K562 (cell line): Measurements from ENCODE around the gene MATCAP1. TPM values are rescaled to one million over a fixed set of nuclear protein-coding genes. Genes with fewer than 3 reads are reported as not detected.

Experiments used
- ATF7 ChIP-seq: fragments of 450-650 bp; IDR thresholded peaks from 2 replicates; pipeline ENCODE4 v1.7.1; 2014; ENCODE audit warnings: mild to moderate bottlenecking, moderate library complexity
- CC2D1A ChIP-seq: fragments of 450-650 bp; IDR thresholded peaks from 2 replicates; pipeline ENCODE4 v1.6.1; 2017; ENCODE audit warnings: mild to moderate bottlenecking
- CHD2 ChIP-seq: IDR thresholded peaks from 2 replicates; pipeline ENCODE4 v1.6.1; 2011; ENCODE audit warnings: low read depth, low read length
- CREB1 ChIP-seq, 2 experiments: sonication (generic) in 1 of 2; formaldehyde crosslinking in 1 of 2; IDR thresholded peaks; 2 replicates each; pipeline versions ENCODE4 v1.6.1 to v1.8.0; 2012 to 2022; ENCODE audit warnings: inconsistent platforms in 1 of 2, mild to moderate bottlenecking in 1 of 2, missing genetic modification reagents in 1 of 2, moderate library complexity in 1 of 2
- DIDO1 ChIP-seq: fragments of 450-650 bp; IDR thresholded peaks from 2 replicates; pipeline ENCODE4 v1.6.1; 2016; ENCODE audit warnings: low read depth, missing biosample characterization, missing genetic modification characterization
- E2F3 ChIP-seq: fragments of 250-450 bp; sonication (Bioruptor Pico); IDR thresholded peaks from 2 replicates; pipeline ENCODE4 v1.4.0; 2020; ENCODE audit warnings: mild to moderate bottlenecking
- EP300 ChIP-seq: IDR thresholded peaks from 2 replicates; pipeline ENCODE4 v1.6.1; 2012; ENCODE audit warnings: low read length, improper control_type of control experiment
- FUS ChIP-seq: fragments of 200-400 bp; formaldehyde crosslinking; optimal IDR thresholded peaks from 2 replicates; pipeline ENCODE3; 2017; ENCODE audit warnings: low read depth, low read length
- GABPB1 ChIP-seq: sonication (generic); formaldehyde crosslinking; IDR thresholded peaks from 2 replicates; pipeline ENCODE4 v1.8.0; 2022; ENCODE audit warnings: mild to moderate bottlenecking, missing genetic modification reagents
- GTF2E2 ChIP-seq: fragments of 200-800 bp; sonication (Bioruptor generic); IDR thresholded peaks from 2 replicates; pipeline ENCODE4 v1.6.1; 2016; ENCODE audit warnings: missing genetic modification characterization, missing compliant biosample characterization
- KAT7 ChIP-seq: sonication (generic); formaldehyde crosslinking; IDR thresholded peaks from 2 replicates; pipeline ENCODE4 v1.8.0; 2022; ENCODE audit warnings: missing genetic modification reagents, mild to moderate bottlenecking, borderline replicate concordance
- KLF16 ChIP-seq: IDR thresholded peaks from 2 replicates; pipeline ENCODE4 v1.6.1; 2016; ENCODE audit warnings: antibody characterized with exemption
- PHF8 ChIP-seq: fragments of 200-600 bp; sonication (generic); IDR thresholded peaks from 2 replicates; pipeline ENCODE4 v1.6.1; 2012; ENCODE audit warnings: mixed run types, mild to moderate bottlenecking, inconsistent platforms, low read length, moderate library complexity, borderline replicate concordance
- PYGO2 ChIP-seq: fragments of 450-650 bp; IDR thresholded peaks from 2 replicates; pipeline ENCODE4 v1.6.1; 2016; ENCODE audit warnings: mild to moderate bottlenecking, missing genetic modification characterization, moderate library complexity, missing compliant biosample characterization
- RBM14 ChIP-seq: fragments of 200-400 bp; formaldehyde crosslinking; IDR thresholded peaks from 2 replicates; pipeline ENCODE4 v1.6.1; 2018; ENCODE audit warnings: low read depth, mild to moderate bottlenecking, low read length, moderate library complexity, borderline replicate concordance; ENCODE audit not compliant: insufficient read depth
- RCOR1 ChIP-seq, 2 experiments: IDR thresholded peaks; 2 replicates each; pipeline ENCODE4 v1.6.1; 2012; ENCODE audit warnings: low read depth in 2 of 2, low read length in 2 of 2, borderline replicate concordance in 1 of 2, improper control_type of control experiment in 1 of 2
- RNF2 ChIP-seq: sonication (generic); IDR thresholded peaks from 2 replicates; pipeline ENCODE4 v1.6.1; 2016
- SMARCA4 ChIP-seq: fragments of 450-650 bp; IDR thresholded peaks from 2 replicates; pipeline ENCODE4 v1.6.1; 2016
- STAG1 ChIP-seq: sonication (generic); formaldehyde crosslinking; IDR thresholded peaks from 2 replicates; pipeline ENCODE4 v1.5.0; 2020; ENCODE audit warnings: missing genetic modification reagents, borderline replicate concordance
- ZNF311 ChIP-seq: fragments of 250-450 bp; sonication (Bioruptor Pico); IDR thresholded peaks from 2 replicates; pipeline ENCODE4 v1.4.0; 2020; ENCODE audit warnings: mild to moderate bottlenecking, moderate library complexity
- polyA plus RNA-seq, 8 experiments: library from polyadenylated mRNA; depleted of rRNA in 4 of 8; stranded (reverse) in 5 of 8; unstranded in 3 of 8; fragments of >200 nt; fragmentation: Nextera tagmentation in 2 of 8; fragmentation: Illumina TruSeq in 1 of 8; extraction: Ambion mirVana in 2 of 8; extraction: Trizol in 1 of 8; gene quantifications; 2 replicates each; pipeline versions ENCODE4 v1.2.1 to v1.2.3, GENCODE V29; 2011 to 2014; ENCODE audit warnings: inconsistent platforms in 1 of 8, missing spikeins in 1 of 8
- total RNA-seq, 7 experiments: library from RNA; depleted of rRNA in 6 of 7; stranded (reverse); fragments of >200 nt in 6 of 7; fragmentation: Illumina TruSeq in 2 of 7; extraction: Trizol in 2 of 7; gene quantifications; 2 replicates each; pipeline versions ENCODE4 v1.2.1 to v1.2.3, GENCODE V29; 2011 to 2021; ENCODE audit warnings: low replicate concordance in 1 of 7
- TF ChIP-seq, protein P1 (sequence below): fragments of 250-450 bp; sonication (Bioruptor Pico); IDR thresholded peaks from 2 replicates; pipeline ENCODE4 v1.4.0; 2020
- TF ChIP-seq, protein P2 (sequence below): fragments of 450-650 bp; formaldehyde crosslinking; IDR thresholded peaks from 2 replicates; pipeline ENCODE4 v1.4.0; 2020; ENCODE audit warnings: mild to moderate bottlenecking, moderate library complexity
- TF ChIP-seq, protein P3 (sequence below): fragments of 450-650 bp; IDR thresholded peaks from 2 replicates; pipeline ENCODE4 v1.6.1; 2016; ENCODE audit warnings: mild to moderate bottlenecking
- TF ChIP-seq, protein P4 (sequence below): fragments of 450-650 bp; IDR thresholded peaks from 2 replicates; pipeline ENCODE4 v1.6.1; 2016; ENCODE audit warnings: missing biosample characterization, missing genetic modification characterization

The MATCAP1 gene
- total and polyA plus RNA-seq, 9 of the 15 experiments (the other 6 are each of a cell fraction or from before 2014, with no cell fraction given), result 3.4 to 20.5 (median 10.3) TPM

DNA sequence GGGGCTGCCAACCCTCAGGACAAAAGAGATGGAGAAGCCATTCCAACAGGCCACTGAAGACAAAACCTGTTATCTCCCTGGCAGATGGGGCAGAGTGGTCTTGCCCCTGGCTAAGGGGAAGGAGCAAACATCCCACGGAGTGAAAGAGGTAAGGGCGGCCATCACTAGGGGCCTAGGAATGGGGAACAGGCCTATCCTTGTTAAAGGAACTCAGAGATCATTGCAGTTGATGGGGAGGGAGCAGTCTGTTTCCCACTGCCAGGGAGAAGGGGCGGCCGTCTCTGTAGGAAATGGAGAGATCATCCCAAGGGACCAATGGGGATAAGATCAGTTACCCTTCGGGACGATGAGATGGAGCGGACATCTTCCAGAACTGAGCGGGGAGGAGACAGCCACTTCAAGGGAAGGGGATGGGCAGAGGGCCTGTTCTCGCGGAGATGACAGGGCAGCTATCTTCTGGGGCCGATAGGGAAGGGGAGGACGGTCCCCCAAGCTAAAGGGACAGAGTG, 42.6 kb upstream of the MATCAP1 start (continued):
- TF ChIP-seq PYGO2 (tag) (no peak), ATF7 (no peak), RBM14 (no peak), SMARCA4 (0 out of 2 replicates have a peak, but pooled peaks have one; percentile 33), KLF16 (no peak), E2F3 (CRISPR knock-in tag) (peak; percentile 37; the same call in 1 of the 2 replicates), GABPB1 (CRISPR knock-in tag) (no peak), RCOR1 (IDR thresholded peaks at IDR 0.05; ENCODE audit: borderline replicate concordance in 1 of 2, low read depth in 2 of 2, low read length in 2 of 2) (no peak; a peak in 1 of 4 replicates), RNF2 (no peak), DIDO1 (tag) (no peak), KAT7 (CRISPR knock-in tag) (no peak), STAG1 (CRISPR knock-in tag) (no peak), CHD2 (peak; percentile 4; the same call in 1 of the 2 replicates), CREB1 (IDR thresholded peaks at IDR 0.05) (no peak), CREB1 (CRISPR knock-in tag; IDR thresholded peaks at IDR 0.05) (no peak), ZNF311 (CRISPR knock-in tag) (no peak), PHF8 (peak; percentile 70; the same call in 1 of the 2 replicates), FUS (no peak), GTF2E2 (tag) (no peak), EP300 (no peak), CC2D1A (no peak)
- TF ChIP-seq, protein P1, sequence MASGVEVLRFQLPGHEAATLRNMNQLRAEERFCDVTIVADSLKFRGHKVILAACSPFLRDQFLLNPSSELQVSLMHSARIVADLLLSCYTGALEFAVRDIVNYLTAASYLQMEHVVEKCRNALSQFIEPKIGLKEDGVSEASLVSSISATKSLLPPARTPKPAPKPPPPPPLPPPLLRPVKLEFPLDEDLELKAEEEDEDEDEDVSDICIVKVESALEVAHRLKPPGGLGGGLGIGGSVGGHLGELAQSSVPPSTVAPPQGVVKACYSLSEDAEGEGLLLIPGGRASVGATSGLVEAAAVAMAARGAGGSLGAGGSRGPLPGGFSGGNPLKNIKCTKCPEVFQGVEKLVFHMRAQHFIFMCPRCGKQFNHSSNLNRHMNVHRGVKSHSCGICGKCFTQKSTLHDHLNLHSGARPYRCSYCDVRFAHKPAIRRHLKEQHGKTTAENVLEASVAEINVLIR (CRISPR knock-in tag), result no peak
- TF ChIP-seq, protein P2, sequence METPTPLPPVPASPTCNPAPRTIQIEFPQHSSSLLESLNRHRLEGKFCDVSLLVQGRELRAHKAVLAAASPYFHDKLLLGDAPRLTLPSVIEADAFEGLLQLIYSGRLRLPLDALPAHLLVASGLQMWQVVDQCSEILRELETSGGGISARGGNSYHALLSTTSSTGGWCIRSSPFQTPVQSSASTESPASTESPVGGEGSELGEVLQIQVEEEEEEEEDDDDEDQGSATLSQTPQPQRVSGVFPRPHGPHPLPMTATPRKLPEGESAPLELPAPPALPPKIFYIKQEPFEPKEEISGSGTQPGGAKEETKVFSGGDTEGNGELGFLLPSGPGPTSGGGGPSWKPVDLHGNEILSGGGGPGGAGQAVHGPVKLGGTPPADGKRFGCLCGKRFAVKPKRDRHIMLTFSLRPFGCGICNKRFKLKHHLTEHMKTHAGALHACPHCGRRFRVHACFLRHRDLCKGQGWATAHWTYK (CRISPR knock-in tag), result no peak
- TF ChIP-seq, protein P3, sequence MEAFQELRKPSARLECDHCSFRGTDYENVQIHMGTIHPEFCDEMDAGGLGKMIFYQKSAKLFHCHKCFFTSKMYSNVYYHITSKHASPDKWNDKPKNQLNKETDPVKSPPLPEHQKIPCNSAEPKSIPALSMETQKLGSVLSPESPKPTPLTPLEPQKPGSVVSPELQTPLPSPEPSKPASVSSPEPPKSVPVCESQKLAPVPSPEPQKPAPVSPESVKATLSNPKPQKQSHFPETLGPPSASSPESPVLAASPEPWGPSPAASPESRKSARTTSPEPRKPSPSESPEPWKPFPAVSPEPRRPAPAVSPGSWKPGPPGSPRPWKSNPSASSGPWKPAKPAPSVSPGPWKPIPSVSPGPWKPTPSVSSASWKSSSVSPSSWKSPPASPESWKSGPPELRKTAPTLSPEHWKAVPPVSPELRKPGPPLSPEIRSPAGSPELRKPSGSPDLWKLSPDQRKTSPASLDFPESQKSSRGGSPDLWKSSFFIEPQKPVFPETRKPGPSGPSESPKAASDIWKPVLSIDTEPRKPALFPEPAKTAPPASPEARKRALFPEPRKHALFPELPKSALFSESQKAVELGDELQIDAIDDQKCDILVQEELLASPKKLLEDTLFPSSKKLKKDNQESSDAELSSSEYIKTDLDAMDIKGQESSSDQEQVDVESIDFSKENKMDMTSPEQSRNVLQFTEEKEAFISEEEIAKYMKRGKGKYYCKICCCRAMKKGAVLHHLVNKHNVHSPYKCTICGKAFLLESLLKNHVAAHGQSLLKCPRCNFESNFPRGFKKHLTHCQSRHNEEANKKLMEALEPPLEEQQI, result no peak
- TF ChIP-seq, protein P4, sequence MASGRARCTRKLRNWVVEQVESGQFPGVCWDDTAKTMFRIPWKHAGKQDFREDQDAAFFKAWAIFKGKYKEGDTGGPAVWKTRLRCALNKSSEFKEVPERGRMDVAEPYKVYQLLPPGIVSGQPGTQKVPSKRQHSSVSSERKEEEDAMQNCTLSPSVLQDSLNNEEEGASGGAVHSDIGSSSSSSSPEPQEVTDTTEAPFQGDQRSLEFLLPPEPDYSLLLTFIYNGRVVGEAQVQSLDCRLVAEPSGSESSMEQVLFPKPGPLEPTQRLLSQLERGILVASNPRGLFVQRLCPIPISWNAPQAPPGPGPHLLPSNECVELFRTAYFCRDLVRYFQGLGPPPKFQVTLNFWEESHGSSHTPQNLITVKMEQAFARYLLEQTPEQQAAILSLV, result no peak
